AG04449 (cell line): Measurements from ENCODE around the gene OSBPL3.

Experiments
- CTCF ChIA-PET: fragments of 350-600 bp; formaldehyde crosslinking; extraction: SDS; loops from one replicate; lab custom pipeline; 2021; ENCODE audit warnings: antibody characterized with exemption; lab: Yijun Ruan, JAX
- POLR2A ChIA-PET: fragments of 400-600, 350-600 bp; formaldehyde crosslinking; extraction: SDS; loops from one replicate; lab custom pipeline; 2020; ENCODE audit warnings: antibody characterized with exemption, inconsistent platforms; lab: Yijun Ruan, JAX
- DNase-seq: peaks from one replicate; pipeline ENCODE4 v3.0.0-alpha.2; 2010; ENCODE audit warnings: low read depth, low spot score
- H3K4me3 ChIP-seq: 2 replicates; pipeline ENCODE4 v1.5.1; 2011; ENCODE audit warnings: low read depth, mild to moderate bottlenecking, control low read depth, low read length
- TF ChIP-seq, protein P1 (sequence below): IDR thresholded peaks from one replicate; pipeline ENCODE4 v1.5.1; 2011; ENCODE audit warnings: mild to moderate bottlenecking, moderate library complexity, low read length, control low read depth, inconsistent platforms; ENCODE audit not compliant: insufficient read depth; ENCODE audit errors: missing control alignments

OSBPL3 gene

DNA sequence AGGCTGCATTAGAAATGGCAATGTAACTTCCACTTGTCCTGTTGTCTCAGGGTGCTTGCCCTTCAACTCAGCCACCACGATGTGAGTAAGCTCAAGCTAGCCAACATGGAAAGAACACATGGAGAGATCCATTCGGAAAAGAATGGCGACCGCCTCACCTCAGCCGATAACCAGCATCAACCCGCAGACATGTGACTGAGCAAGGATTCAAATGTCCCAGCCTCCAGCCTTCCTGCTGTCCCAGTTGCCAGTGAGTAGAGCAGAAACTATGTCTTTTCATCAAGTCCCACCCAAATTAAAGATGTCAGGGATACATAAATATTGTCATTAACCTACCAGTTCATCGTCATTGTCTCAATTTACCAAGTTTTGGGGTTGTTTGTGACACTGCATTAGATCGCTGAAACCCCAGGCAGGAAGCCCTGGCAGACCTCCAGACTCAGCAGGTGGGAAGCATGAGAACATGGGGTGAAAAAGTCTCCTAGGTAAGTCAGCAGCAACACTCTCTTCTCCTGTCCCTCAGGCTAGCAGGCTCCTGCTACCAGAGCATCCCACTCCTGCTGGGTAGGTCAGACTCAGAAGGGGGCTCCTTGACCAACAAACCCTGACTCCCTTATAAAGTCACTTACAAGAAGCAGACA, 67.0 kb downstream of the OSBPL3 start:
- TF ChIP-seq, protein P1, sequence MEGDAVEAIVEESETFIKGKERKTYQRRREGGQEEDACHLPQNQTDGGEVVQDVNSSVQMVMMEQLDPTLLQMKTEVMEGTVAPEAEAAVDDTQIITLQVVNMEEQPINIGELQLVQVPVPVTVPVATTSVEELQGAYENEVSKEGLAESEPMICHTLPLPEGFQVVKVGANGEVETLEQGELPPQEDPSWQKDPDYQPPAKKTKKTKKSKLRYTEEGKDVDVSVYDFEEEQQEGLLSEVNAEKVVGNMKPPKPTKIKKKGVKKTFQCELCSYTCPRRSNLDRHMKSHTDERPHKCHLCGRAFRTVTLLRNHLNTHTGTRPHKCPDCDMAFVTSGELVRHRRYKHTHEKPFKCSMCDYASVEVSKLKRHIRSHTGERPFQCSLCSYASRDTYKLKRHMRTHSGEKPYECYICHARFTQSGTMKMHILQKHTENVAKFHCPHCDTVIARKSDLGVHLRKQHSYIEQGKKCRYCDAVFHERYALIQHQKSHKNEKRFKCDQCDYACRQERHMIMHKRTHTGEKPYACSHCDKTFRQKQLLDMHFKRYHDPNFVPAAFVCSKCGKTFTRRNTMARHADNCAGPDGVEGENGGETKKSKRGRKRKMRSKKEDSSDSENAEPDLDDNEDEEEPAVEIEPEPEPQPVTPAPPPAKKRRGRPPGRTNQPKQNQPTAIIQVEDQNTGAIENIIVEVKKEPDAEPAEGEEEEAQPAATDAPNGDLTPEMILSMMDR = no peak
- H3K4me3 ChIP-seq = no peak overlapping the region
- POLR2A ChIA-PET = no interaction called here
- CTCF ChIA-PET = interaction anchor here (2.0 kb wide), 1 partner anchor 181 kb away, joined by 9 read pairs; no protein-coding TSS in a partner anchor
- DNase-seq = no peak

DNA sequence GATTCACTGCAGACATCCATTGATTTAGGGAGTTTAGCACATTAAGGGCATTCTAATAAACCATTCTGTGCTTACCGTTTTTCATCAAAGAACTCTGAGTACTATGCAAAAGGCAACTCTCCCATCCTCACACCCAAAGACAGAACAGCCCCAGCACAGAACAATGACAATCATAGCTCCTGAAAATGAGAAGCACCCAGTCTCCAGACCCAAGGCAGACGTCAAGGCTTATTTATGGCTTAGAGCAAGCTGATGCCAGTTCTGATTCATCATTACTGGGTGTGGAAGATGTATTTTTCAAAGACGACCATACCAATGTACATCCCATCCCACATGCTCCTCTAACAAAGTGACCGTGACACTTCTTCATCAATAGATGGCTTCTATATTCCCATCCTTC, 67.6 kb downstream of the OSBPL3 start:
- H3K4me3 ChIP-seq = no peak overlapping the region
- TF ChIP-seq, protein P1 = no peak
- DNase-seq = no peak
- ChIA-PET CTCF (interaction anchor here (2.0 kb wide), 1 partner anchor 181 kb away, joined by 9 read pairs; no protein-coding TSS in a partner anchor), POLR2A (no interaction called here)

DNA sequence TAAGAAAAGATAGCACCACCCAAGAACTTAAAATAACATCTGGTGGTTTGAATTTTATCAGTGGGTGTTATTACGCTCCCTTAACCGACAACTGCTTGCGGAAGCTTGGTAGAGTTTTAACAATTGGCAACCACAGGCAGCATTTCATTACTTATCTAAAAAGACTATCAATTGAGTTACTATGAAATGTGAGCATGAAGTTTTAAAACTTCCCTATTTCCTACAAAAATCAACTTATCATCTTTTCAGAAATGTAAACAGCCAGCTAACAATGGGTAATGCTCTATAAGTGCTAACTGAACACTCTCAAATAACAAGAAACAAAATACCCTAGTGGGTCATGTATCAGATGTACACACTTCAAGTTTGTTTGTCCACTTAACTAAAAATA, 68.8 kb downstream of the OSBPL3 start:
- TF ChIP-seq, protein P1 = no peak
- POLR2A ChIA-PET = no interaction called here
- CTCF ChIA-PET = interaction anchor here (1.0 to 1.3 kb wide), 2 partner anchors 67 to 159 kb away, joined by 3 read pairs; no protein-coding TSS in a partner anchor
- DNase-seq = no peak
- no peak overlapping the region for H3K4me3 ChIP-seq

DNA sequence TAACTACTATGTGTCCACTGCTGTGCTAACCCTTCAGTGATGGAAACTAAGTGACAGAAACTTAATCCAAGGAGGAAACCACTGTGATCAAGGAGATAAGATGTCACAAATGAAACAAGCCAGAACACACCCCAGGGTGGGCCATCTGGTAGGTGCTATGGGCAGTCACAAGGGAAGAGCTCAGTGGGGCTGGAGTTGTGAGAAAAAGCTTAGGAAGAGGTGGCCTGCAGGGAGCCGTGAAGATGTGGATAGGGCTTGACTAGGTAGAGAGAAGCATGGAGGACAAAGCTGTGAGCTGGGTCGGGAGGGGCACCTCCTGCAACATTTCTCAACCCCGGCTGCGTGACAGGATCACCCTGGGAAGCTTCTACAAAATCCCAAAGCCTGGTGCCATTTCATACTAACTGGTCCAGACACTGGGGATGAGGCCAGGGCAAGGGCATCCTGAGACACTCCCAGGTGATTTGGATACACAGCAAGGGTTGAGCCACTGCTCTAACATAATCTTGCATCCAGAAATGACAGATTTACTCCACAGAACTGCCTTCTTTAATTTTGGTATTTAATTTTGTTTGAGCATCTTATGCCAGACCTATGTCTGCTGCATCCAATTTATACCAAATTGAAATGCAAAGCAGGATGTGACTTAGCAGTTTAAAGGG, 69.3 kb downstream of the OSBPL3 start:
- ChIA-PET CTCF (interaction anchor here (0.9 to 1.3 kb wide), 3 partner anchors 68 to 159 kb away, joined by 3 read pairs; no protein-coding TSS in a partner anchor), POLR2A (no interaction called here)
- TF ChIP-seq, protein P1 = no peak
- no peak overlapping the region for H3K4me3 ChIP-seq
- DNase-seq = no peak

DNA sequence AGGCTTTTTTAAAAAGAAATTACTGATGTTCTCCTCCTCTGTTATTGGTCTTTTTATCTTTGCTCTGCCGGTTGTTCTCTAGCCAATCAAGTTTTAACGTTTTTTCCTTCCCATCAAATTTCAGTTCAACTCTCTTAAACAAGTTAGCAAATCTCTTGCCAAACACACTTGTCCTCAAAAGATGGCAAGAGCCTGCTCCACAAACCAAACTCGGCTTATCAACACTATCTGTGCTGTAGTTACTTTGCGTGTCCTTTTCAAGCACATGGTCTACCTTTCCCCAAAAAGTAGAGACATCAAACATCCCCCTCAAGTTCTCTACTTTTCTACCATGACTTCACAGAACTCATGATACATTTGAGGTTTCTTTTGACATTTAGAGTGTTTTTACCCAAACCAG, 71.3 kb downstream of the OSBPL3 start:
- no peak overlapping the region for H3K4me3 ChIP-seq
- ChIA-PET CTCF (interaction anchor here (1.1 to 1.2 kb wide), 2 partner anchors 71 to 190 kb away, joined by 4 read pairs; partner anchors contain the start of gene OSBPL3), POLR2A (no interaction called here)
- no peak for DNase-seq
- TF ChIP-seq, protein P1 = no peak

DNA sequence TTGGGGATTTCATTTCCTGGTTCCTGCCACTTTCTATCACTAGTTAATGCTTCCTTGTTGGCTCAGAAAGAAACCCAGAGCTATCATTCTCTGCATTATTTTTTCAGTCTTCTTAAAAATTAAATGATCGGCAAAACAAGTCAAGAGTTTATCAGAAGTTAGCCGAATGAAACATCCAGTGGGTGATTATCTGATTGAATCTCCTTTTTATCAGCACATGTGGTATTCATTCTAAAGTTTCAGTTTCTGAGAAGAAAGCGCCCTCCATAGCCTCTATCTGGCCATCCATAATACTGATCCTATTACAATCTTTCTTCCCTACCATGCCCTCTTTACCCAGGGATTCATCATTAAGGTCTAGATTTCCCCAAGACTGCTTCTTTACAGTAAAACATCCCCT, 71.8 kb downstream of the OSBPL3 start:
- no peak for DNase-seq
- POLR2A ChIA-PET = no interaction called here
- CTCF ChIA-PET = interaction anchor here (1.2 kb wide), 1 partner anchor 190 kb away, joined by 4 read pairs; no protein-coding TSS in a partner anchor
- TF ChIP-seq, protein P1 = no peak
- no peak overlapping the region for H3K4me3 ChIP-seq
